Neural progenitor cell (in vitro differentiated cells): ENCODE measurements around the gene GGTA1. TPM values are rescaled to one million over a fixed set of nuclear protein-coding genes. Genes with fewer than 3 reads are reported as not detected.
"Not testable (repeated sequence)": the region's sequence is repeated elsewhere in the genome, so short reads cannot be mapped to it uniquely, and the experiment has no call there.

ENCODE experiments used
- DNase-seq: peaks from one replicate; pipeline ENCODE4 v3.0.0-alpha.2; 2016; ENCODE audit warnings: low spot score
- H2AFZ ChIP-seq: fragments of 200-600 bp; sonication (generic); replicated peaks from 2 replicates; pipeline ENCODE4 v1.6.1; 2016; ENCODE audit warnings: antibody characterized with exemption
- H3F3A ChIP-seq: fragments of 200-600 bp; sonication (generic); 2 replicates; pipeline ENCODE4 v1.6.1; 2016; ENCODE audit warnings: antibody characterized with exemption, low read depth
- H3K27ac ChIP-seq: fragments of 200-600 bp; sonication (generic); 2 replicates; pipeline ENCODE4 v1.5.1; 2016; ENCODE audit warnings: mild to moderate bottlenecking
- H3K27me3 ChIP-seq: fragments of 200-600 bp; sonication (generic); 2 replicates; pipeline ENCODE4 v1.6.1; 2016; ENCODE audit warnings: mild to moderate bottlenecking, moderate library complexity
- H3K36me3 ChIP-seq: fragments of 200-600 bp; sonication (generic); 2 replicates; pipeline ENCODE4 v1.5.1; 2016
- H3K4me1 ChIP-seq: fragments of 200-600 bp; sonication (generic); 2 replicates; pipeline ENCODE4 v1.6.1; 2016; ENCODE audit warnings: mixed run types
- H3K4me2 ChIP-seq: fragments of 200-600 bp; sonication (generic); 2 replicates; pipeline ENCODE4 v1.6.1; 2016
- H3K4me3 ChIP-seq: fragments of 200-600 bp; sonication (generic); 2 replicates; pipeline ENCODE4 v1.5.1; 2016
- H3K79me2 ChIP-seq: fragments of 200-600 bp; sonication (generic); 2 replicates; pipeline ENCODE4 v1.6.1; 2016; ENCODE audit warnings: low read depth
- H3K9ac ChIP-seq: fragments of 200-600 bp; sonication (generic); 2 replicates; pipeline ENCODE4 v1.6.1; 2016
- H3K9me3 ChIP-seq: fragments of 200-600 bp; sonication (generic); 2 replicates; pipeline ENCODE4 v1.5.1; 2016; ENCODE audit warnings: low read depth
- H4K20me1 ChIP-seq: fragments of 200-600 bp; sonication (generic); 2 replicates; pipeline ENCODE4 v1.6.1; 2016; ENCODE audit warnings: low read depth
- H3K27ac Mint-ChIP-seq: 3 replicates; pipeline ENCODE4 v1.8.0; 2021; ENCODE audit warnings: mixed read lengths
- H3K27me3 Mint-ChIP-seq: 2 replicates; pipeline ENCODE4 v1.8.0; 2022; ENCODE audit warnings: low read depth, mild to moderate bottlenecking, inconsistent platforms, moderate library complexity, mixed read lengths; ENCODE audit not compliant: insufficient read depth
- H3K36me3 Mint-ChIP-seq: 3 replicates; pipeline ENCODE4 v1.8.0; 2021; ENCODE audit warnings: mixed read lengths
- H3K4me1 Mint-ChIP-seq: 3 replicates; pipeline ENCODE4 v1.8.0; 2021; ENCODE audit warnings: mixed read lengths
- H3K4me3 Mint-ChIP-seq: 3 replicates; pipeline ENCODE4 v1.8.0; 2021; ENCODE audit warnings: mild to moderate bottlenecking, moderate library complexity, mixed read lengths
- H3K9me3 Mint-ChIP-seq: 3 replicates; pipeline ENCODE4 v1.8.0; 2020; ENCODE audit warnings: mixed read lengths
- CTCF ChIP-seq: fragments of 200-600 bp; sonication (generic); IDR thresholded peaks from 2 replicates; pipeline ENCODE4 v1.5.1; 2017; ENCODE audit warnings: antibody characterized with exemption, mild to moderate bottlenecking
- EZH2 ChIP-seq: fragments of 200-600 bp; sonication (generic); IDR thresholded peaks from 2 replicates; pipeline ENCODE4 v1.6.1; 2017; ENCODE audit warnings: antibody characterized with exemption, mild to moderate bottlenecking, moderate library complexity
- EZH2phosphoT487 ChIP-seq: fragments of 200-600 bp; sonication (generic); IDR thresholded peaks from 2 replicates; pipeline ENCODE4 v1.6.1; 2017; ENCODE audit warnings: antibody characterized with exemption
- total RNA-seq: library from RNA; depleted of rRNA; stranded (reverse); fragments of >200 nt; gene quantifications from 2 replicates; pipeline ENCODE4 v1.2.3, GENCODE V29; 2015; ENCODE audit warnings: low replicate concordance

Gene GGTA1
- total RNA-seq, 1 donor from 2014 or later, result not detected

- TF ChIP-seq CTCF (no peak), EZH2phosphoT487 (no peak), EZH2 (no peak)
- H2AFZ ChIP-seq, result no peak overlapping the region
- H3K79me2 ChIP-seq, result no peaks in the 10 kb centered on the region
- no peaks in the 10 kb centered on the region for H3K36me3 ChIP-seq
- DNase-seq, result no peak
- no peak overlapping the region for H3K4me3 Mint-ChIP-seq
- H3K9me3 Mint-ChIP-seq, result no peaks in the 10 kb centered on the region
- H3K9ac ChIP-seq, result no peak overlapping the region
- no peaks in the 10 kb centered on the region for H3K4me1 ChIP-seq
- H3K36me3 Mint-ChIP-seq, result no peaks in the 10 kb centered on the region
- H3K27me3 Mint-ChIP-seq, result no peaks in the 10 kb centered on the region
- H3K27ac ChIP-seq, result no peak overlapping the region
- no peak overlapping the region for H3K27ac Mint-ChIP-seq
- H3K4me1 Mint-ChIP-seq, result no peaks in the 10 kb centered on the region
- no peaks in the 10 kb centered on the region for H3K9me3 ChIP-seq
- no peak overlapping the region for H3K4me2 ChIP-seq
- H3F3A ChIP-seq, result no peaks in the 10 kb centered on the region
- H3K4me3 ChIP-seq, result no peak overlapping the region
- peaks cover 4% of the 10 kb centered on the region for H3K27me3 ChIP-seq
- H4K20me1 ChIP-seq, result no peaks in the 10 kb centered on the region
Measured at GRCh38 chr9:121439016-121439415, 60.6 kb downstream of the GGTA1 start.

DNA sequence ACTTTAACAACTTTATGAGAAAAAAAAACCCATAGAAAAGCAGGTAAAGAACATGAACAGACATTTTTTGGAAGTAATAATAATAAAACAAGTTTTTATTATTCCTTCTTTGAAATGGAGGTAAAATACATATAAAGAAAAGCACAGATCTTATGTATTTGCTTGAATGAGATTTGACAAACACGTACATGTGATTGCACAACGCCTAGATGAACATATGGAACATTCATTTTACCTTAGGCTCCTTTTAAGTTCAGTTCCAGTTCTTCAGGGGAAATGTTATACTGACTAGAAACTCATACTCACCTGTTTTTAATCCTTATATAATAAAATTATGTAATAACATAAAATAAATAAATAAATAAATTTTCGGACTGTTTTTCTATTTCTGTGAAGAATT lies 61.8 kb downstream of the GGTA1 start:
- Histone ChIP-seq H3K27me3 (peaks cover 4% of the 10 kb centered on the region), H3K4me3 (no peak overlapping the region), H3K9ac (no peak overlapping the region), H3F3A (no peaks in the 10 kb centered on the region), H3K4me1 (no peaks in the 10 kb centered on the region), H3K36me3 (no peaks in the 10 kb centered on the region), H3K4me2 (no peak overlapping the region), H3K9me3 (no peaks in the 10 kb centered on the region), H2AFZ (no peak overlapping the region), H3K79me2 (no peaks in the 10 kb centered on the region), H3K27ac (no peak overlapping the region), H4K20me1 (no peaks in the 10 kb centered on the region)
- TF ChIP-seq EZH2, result no peak
- TF ChIP-seq CTCF, result no peak
- TF ChIP-seq EZH2phosphoT487, result no peak
- Mint-ChIP-seq H3K27me3 (no peaks in the 10 kb centered on the region), H3K4me3 (no peak overlapping the region), H3K27ac (no peak overlapping the region), H3K36me3 (no peaks in the 10 kb centered on the region), H3K4me1 (no peaks in the 10 kb centered on the region), H3K9me3 (no peaks in the 10 kb centered on the region)
- DNase-seq, result no peak

- not testable (repeated sequence) for H3F3A ChIP-seq, H3K9me3 Mint-ChIP-seq, H3K4me3 ChIP-seq, H3K4me1 ChIP-seq, H3K9ac ChIP-seq, H3K27me3 Mint-ChIP-seq, H4K20me1 ChIP-seq, H3K4me2 ChIP-seq, H3K4me3 Mint-ChIP-seq, H2AFZ ChIP-seq, H3K27ac ChIP-seq, H3K27me3 ChIP-seq, DNase-seq, H3K79me2 ChIP-seq, H3K27ac Mint-ChIP-seq, H3K36me3 Mint-ChIP-seq, H3K9me3 ChIP-seq, H3K36me3 ChIP-seq, H3K4me1 Mint-ChIP-seq
Measured at GRCh38 chr9:121437046-121437445, 62.6 kb downstream of the GGTA1 start.

DNA sequence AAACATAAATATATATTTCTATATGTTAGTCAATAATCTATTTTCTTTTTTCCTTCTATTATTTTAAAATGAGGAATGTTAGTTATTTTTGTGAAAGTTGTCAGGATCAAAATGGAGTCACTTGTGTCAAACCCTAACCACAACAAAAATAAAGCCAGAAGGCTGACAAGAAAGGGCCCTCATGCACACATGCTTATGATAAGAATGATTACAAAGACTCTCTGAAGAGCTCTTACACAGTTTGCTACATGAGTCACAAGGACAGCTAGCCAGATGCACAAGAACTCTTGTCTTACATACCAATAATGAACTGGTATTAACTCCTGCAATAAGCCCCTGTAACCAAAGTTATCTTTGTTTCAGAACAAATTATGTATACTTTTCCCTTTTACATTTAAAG lies 64.7 kb downstream of the GGTA1 start:
- Histone ChIP-seq H3K27ac (no peak overlapping the region), H3K9ac (no peak overlapping the region), H4K20me1 (no peaks in the 10 kb centered on the region), H3K4me1 (no peaks in the 10 kb centered on the region), H3K79me2 (no peaks in the 10 kb centered on the region), H3F3A (no peaks in the 10 kb centered on the region), H3K4me3 (no peak overlapping the region), H3K36me3 (no peaks in the 10 kb centered on the region), H3K27me3 (no peaks in the 10 kb centered on the region), H3K4me2 (no peak overlapping the region), H3K9me3 (no peaks in the 10 kb centered on the region), H2AFZ (no peak overlapping the region)
- no peak for TF ChIP-seq EZH2phosphoT487
- no peak for TF ChIP-seq EZH2
- no peak for TF ChIP-seq CTCF
- Mint-ChIP-seq H3K4me3 (no peak overlapping the region), H3K9me3 (no peaks in the 10 kb centered on the region), H3K4me1 (no peaks in the 10 kb centered on the region), H3K36me3 (no peaks in the 10 kb centered on the region), H3K27me3 (no peaks in the 10 kb centered on the region), H3K27ac (no peak overlapping the region)
- no peak for DNase-seq
